Upper lobe of right lung (tissue), 1 donor: ENCODE measurements around the gene DEGS2. TPM values are rescaled to one million over a fixed set of nuclear protein-coding genes. Genes with fewer than 3 reads are reported as not detected.

Experiments used
- ATAC-seq: fragments of 200-7000 bp; cut with Tn5 transposase; one replicate; pipeline ENCODE4 v1.9.1; 2020; ENCODE audit warnings: mild to moderate bottlenecking, moderate library complexity
- DNase-seq: peaks from one replicate; pipeline ENCODE4 v3.0.0-alpha.2; 2020
- H3K27ac ChIP-seq: fragments of 200-600 bp; one replicate; pipeline ENCODE4 v1.8.0; 2022
- H3K27me3 ChIP-seq: fragments of 200-600 bp; one replicate; pipeline ENCODE4 v1.8.0; 2022; ENCODE audit warnings: mild to moderate bottlenecking
- H3K36me3 ChIP-seq: fragments of 200-600 bp; one replicate; pipeline ENCODE4 v1.8.0; 2022
- H3K4me1 ChIP-seq: fragments of 200-600 bp; one replicate; pipeline ENCODE4 v1.8.0; 2022
- H3K4me3 ChIP-seq: fragments of 200-600 bp; one replicate; pipeline ENCODE4 v1.8.0; 2022; ENCODE audit warnings: mild to moderate bottlenecking
- H3K9me3 ChIP-seq: fragments of 200-600 bp; one replicate; pipeline ENCODE4 v1.8.0; 2022
- CTCF ChIP-seq: fragments of 200-600 bp; IDR thresholded peaks from one replicate; pipeline ENCODE4 v1.8.0; 2022; ENCODE audit warnings: antibody characterized with exemption
- intact Hi-C: fragments of 100-400 bp; cut with DNase I; formaldehyde crosslinking; loops from one replicate; pipeline ENCODE4 v1.11.0; 2022
- total RNA-seq: library from RNA; stranded (reverse); fragmentation: NEBNext Ultra II Directional; extraction: Animal tissue kit (Norgen Biotek cat#: 25700); gene quantifications from one replicate; pipeline ENCODE4 v1.2.1, GENCODE V29; 2021
- donor health status: DM: no; HTN: yes; CAD: no; lungs with severe emphysema.

DEGS2 gene
- total RNA-seq, 1 donor from 2014 or later = 1.7 TPM

GRCh38 chr14:100138082-100138787 is 21.2 kb downstream of the DEGS2 start:
- DNase-seq (no peak), ATAC-seq (peak; percentile 5)
- Histone ChIP-seq H3K27ac (no peak overlapping the region), H3K4me3 (no peak overlapping the region), H3K27me3 (no peaks in the 10 kb centered on the region), H3K36me3 (peaks cover 39% of the 10 kb centered on the region), H3K9me3 (no peaks in the 10 kb centered on the region), H3K4me1 (peaks cover 27% of the 10 kb centered on the region)
- no peak for TF ChIP-seq CTCF
- intact Hi-C loops = no loop called here

- Histone ChIP-seq H3K9me3 (no peaks in the 10 kb centered on the region), H3K36me3 (peaks cover 45% of the 10 kb centered on the region), H3K4me1 (peaks cover 17% of the 10 kb centered on the region), H3K27ac (no peak overlapping the region), H3K27me3 (no peaks in the 10 kb centered on the region), H3K4me3 (no peak overlapping the region)
- intact Hi-C loops = no loop called here
- TF ChIP-seq CTCF = no peak
- DNase-seq (no peak), ATAC-seq (no peak)
Observed at GRCh38 chr14:100137173-100137572, 22.3 kb downstream of the DEGS2 start.

GRCh38 chr14:100135784-100136183 is 23.7 kb downstream of the DEGS2 start:
- no peak overlapping the region for H3K27ac ChIP-seq
- no peak for ATAC-seq
- no peaks in the 10 kb centered on the region for H3K27me3 ChIP-seq
- H3K9me3 ChIP-seq = no peaks in the 10 kb centered on the region
- no peak for TF ChIP-seq CTCF
- H3K4me1 ChIP-seq = peaks cover 6% of the 10 kb centered on the region
- H3K36me3 ChIP-seq = peaks cover 58% of the 10 kb centered on the region
- H3K4me3 ChIP-seq = no peak overlapping the region
- no peak for DNase-seq
- intact Hi-C loops = no loop called here

- Histone ChIP-seq H3K4me3 (no peak overlapping the region), H3K4me1 (peaks cover 4% of the 10 kb centered on the region), H3K27ac (no peak overlapping the region), H3K9me3 (no peaks in the 10 kb centered on the region), H3K36me3 (peaks cover 64% of the 10 kb centered on the region), H3K27me3 (no peaks in the 10 kb centered on the region)
- intact Hi-C loops = no loop called here
- ATAC-seq (no peak), DNase-seq (no peak)
- TF ChIP-seq CTCF = no peak
Observed at GRCh38 chr14:100135073-100135472, 24.4 kb downstream of the DEGS2 start.

- no peak for DNase-seq
- intact Hi-C loops = no loop called here
- no peaks in the 10 kb centered on the region for H3K27me3 ChIP-seq
- TF ChIP-seq CTCF = no peak
- H3K4me1 ChIP-seq = peaks cover 5% of the 10 kb centered on the region
- no peak overlapping the region for H3K27ac ChIP-seq
- peaks cover 64% of the 10 kb centered on the region for H3K36me3 ChIP-seq
- ATAC-seq = no peak
- H3K9me3 ChIP-seq = no peaks in the 10 kb centered on the region
- H3K4me3 ChIP-seq = no peak overlapping the region
Observed at GRCh38 chr14:100134586-100134985, 24.9 kb downstream of the DEGS2 start.
